PC-9 (cell line): ENCODE measurements around the gene ROBO1.

Experiments used
- EZH2 ChIP-seq: fragments of 200-600 bp; sonication (generic); IDR thresholded peaks from 2 replicates; pipeline ENCODE4 v1.8.0; 2017; ENCODE audit warnings: antibody characterized with exemption, low read depth
- TF ChIP-seq, protein P1 (sequence below): fragments of 200-600 bp; sonication (generic); conservative IDR thresholded peaks from 2 replicates; pipeline ENCODE4 v1.6.1; 2017; ENCODE audit warnings: mixed run types, antibody characterized with exemption, mild to moderate bottlenecking, moderate library complexity

DNA sequence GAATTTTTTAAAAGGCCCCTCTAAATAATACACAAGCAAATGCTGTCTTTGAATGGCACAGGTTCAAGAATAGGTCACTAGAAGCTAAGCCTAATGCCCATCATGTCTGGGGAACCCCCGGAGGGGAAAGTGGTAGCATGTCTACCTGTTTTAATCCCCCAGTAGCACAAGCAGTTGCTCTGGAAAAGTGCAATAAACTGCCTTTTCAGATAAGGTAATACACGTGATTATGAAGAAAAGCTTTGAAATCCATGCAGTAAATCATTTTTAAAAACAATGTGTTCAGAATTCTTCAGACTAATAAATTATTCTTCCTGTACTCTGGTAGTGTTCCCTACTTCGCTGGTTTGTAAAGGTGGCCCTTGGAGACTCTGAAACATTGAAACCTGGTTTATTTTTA, 922.2 kb downstream of the ROBO1 start:
- TF ChIP-seq, protein P1, sequence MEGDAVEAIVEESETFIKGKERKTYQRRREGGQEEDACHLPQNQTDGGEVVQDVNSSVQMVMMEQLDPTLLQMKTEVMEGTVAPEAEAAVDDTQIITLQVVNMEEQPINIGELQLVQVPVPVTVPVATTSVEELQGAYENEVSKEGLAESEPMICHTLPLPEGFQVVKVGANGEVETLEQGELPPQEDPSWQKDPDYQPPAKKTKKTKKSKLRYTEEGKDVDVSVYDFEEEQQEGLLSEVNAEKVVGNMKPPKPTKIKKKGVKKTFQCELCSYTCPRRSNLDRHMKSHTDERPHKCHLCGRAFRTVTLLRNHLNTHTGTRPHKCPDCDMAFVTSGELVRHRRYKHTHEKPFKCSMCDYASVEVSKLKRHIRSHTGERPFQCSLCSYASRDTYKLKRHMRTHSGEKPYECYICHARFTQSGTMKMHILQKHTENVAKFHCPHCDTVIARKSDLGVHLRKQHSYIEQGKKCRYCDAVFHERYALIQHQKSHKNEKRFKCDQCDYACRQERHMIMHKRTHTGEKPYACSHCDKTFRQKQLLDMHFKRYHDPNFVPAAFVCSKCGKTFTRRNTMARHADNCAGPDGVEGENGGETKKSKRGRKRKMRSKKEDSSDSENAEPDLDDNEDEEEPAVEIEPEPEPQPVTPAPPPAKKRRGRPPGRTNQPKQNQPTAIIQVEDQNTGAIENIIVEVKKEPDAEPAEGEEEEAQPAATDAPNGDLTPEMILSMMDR = no peak
- no peak for TF ChIP-seq EZH2
